ENCODE measurements around the gene PAIP1.
"Not testable (repeated sequence)": the region's sequence is repeated elsewhere in the genome, so short reads cannot be mapped to it uniquely, and the experiment has no call there.

PAIP1 gene, protein sequence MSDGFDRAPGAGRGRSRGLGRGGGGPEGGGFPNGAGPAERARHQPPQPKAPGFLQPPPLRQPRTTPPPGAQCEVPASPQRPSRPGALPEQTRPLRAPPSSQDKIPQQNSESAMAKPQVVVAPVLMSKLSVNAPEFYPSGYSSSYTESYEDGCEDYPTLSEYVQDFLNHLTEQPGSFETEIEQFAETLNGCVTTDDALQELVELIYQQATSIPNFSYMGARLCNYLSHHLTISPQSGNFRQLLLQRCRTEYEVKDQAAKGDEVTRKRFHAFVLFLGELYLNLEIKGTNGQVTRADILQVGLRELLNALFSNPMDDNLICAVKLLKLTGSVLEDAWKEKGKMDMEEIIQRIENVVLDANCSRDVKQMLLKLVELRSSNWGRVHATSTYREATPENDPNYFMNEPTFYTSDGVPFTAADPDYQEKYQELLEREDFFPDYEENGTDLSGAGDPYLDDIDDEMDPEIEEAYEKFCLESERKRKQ

DNA sequence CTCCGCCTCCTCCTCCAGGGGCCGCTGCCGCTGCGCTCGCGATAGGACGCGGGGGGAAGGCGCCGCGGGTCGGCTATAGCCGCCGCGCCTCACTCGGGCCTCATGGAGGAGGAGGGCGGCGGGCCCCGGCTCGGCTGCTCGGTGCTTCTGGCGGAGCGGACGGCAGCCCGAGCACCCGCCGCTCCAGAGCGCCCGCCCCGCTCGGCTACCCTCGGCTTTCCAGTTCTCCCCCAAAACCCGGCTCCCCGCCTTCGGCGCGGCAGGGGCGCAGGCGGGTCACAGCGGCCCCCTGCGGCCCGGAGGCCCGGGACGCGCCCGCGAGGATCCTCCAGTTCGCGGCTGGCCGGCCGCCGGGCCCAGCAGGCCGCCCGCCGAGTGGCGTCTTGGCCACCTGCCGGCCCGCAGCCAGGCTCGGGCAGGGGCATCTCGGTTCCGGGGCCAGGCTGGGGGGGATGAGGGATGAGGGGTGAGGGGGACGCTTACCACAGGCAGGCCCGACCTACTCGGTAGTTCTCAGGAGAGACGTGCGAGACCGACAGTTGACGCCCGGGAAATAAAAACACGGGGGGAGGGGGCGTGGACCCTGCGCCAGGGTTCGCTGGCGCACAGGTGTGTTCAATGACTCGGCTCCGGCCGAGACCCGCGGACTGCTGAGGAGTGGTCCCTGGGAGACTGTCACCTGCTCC, at the start of gene PAIP1:
Gene PAIP1 (minus strand): TSS at position 221 of the 686 bp plus-strand sequence. CDS start 231 bp downstream, outside the sequence.
- peak; percentile 67 for DNase-seq (ENCODE audit: low read depth)
- H3K4me3 ChIP-seq (ENCODE audit: low read depth, low read length), result peak within 1 kb of the TSS; percentile 78

DNA sequence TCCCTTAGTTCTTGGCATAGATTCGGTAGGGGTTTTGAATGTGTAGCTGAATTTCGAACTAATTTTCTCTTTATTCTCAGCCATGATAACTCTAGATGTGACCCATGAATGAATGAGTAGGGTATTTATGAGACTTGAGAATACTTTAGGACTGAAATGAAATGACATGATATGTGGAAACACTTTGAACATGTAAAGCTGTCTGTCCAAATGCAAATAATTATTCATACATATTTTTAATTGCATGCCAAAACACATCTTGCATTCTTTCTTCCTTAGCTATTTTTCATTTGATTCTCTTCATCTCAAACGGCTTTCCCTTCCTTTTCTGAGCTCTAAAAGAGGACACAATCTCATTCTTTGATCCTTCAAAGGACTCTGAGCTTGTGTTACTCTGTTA, 49.5 kb upstream of the PAIP1 start:
- DNase-seq (ENCODE audit: low read depth), result no peak
- no peak overlapping the region for H3K4me3 ChIP-seq (ENCODE audit: low read depth, low read length)

DNA sequence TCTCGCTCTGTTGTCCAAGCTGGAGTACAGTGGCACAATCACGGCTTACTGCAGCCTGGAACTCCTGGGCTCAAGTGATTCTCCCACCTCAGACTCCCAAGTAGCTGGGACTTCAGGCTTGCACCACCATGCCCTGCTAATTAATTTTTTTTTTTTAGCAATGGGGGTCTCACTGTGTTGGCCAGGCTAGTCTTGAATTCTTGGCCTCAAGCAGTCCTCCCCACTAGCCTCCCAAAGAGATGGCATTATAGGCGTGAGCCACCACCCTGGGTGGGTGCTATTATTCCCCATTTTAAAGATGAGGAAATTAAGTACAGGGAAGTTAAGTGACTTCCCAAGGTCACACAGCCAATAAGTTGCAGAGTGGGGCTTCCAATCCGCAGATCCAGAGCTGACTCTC, 47.8 kb upstream of the PAIP1 start:
- H3K4me3 ChIP-seq (ENCODE audit: low read depth, low read length), result no peak overlapping the region
- no peak for DNase-seq (ENCODE audit: low read depth)

- peak overlapping the region; percentile 74 for H3K4me3 ChIP-seq (ENCODE audit: low read depth, low read length)
- DNase-seq (ENCODE audit: low read depth), result no peak
Measured at GRCh38 chr5:43603344-43604217, 46.7 kb upstream of the PAIP1 start.

DNA sequence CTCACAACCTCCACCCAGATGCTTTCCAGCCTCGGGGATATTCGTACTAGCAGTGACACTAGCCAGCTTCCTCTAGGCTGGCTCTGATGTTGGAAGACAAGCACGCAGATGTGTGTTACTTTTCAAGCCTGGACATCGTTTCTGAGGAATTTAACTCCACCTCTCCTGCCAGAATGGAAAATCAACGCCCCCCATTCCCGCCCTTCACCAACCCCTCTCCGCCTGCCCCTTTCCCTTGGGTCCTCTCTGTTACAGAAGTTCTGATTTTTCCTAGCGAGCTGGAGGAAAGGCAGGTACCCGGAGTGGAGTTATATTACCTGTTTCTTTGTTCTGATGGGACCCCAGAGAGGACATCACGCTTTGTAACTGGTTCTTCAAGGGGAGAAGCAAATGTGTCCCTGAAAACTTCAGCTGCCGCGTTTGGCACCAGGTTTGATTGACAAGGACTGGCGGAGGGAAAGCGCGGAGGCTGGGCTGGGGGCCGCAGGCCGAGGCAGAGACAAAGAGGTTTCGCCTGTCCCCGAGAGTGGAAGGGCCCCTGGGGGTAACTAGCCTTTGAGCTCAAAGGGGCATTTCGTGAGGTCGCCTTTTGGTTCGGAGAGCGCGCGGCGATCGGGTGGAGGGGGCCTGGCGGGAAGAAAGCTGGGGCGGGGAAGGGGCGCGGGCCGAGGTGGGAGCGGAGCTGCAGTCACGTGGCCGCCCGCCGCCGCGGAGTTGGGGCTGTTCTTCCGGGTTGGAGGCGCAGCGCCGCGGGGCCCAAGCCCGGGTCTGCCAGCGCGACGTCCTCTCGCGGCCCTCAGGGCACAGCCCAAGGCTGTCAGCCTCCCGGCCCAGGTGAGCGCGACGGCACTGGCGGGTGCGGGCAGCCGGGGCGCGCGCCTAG, 45.8 kb upstream of the PAIP1 start, which contains the start of gene NNT:
Gene NNT (plus strand): TSS at position 720 of the 883 bp plus-strand sequence. CDS start 6,016 bp downstream, outside the sequence.
- H3K4me3 ChIP-seq (ENCODE audit: low read depth, low read length), result peak within 1 kb of the TSS; percentile 74
- DNase-seq (ENCODE audit: low read depth), result no peak

GRCh38 chr5:43601454-43602260, 44.8 kb upstream of the PAIP1 start:
- DNase-seq (ENCODE audit: low read depth), result no peak
- H3K4me3 ChIP-seq (ENCODE audit: low read depth, low read length), result peak overlapping the region; percentile 74

DNA sequence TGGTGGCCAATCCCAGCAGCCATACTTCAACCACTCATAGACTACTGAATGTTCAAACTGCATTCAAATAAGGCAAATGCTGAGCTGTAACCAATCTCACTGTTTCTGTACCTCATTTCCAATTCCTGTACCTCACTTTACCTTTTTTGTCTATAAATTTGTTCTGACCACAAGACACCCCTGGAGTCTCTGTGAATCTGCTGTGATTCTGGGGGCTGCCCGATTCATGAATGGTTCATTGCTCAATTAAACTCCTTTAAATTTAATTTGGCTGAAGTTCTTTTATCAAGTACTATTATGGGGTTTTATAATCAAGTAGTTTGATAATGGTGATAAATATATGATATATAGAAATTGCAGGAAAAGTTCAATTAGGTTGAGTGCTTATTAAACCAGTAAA, 42.0 kb upstream of the PAIP1 start:
- DNase-seq (ENCODE audit: low read depth); H3K4me3 ChIP-seq (ENCODE audit: low read depth, low read length): not testable (repeated sequence)

DNA sequence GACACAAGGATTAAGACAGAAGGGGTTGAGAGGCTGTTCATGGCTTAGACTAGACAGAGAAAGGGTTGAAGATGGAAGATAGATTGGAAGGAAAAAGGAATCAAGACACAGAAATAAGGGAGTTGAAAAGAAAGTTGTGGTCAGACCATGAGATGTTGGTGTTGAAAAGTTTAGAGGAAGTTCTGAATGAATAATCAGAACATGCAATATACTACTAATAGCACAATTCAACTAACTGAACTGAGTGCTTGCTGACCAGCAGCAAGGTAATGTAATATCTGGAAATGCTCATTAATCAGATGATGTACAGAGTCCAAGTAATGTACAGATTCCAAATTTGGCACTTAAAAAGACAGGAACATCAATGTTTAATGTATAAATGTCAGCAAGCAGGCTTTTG, 35.5 kb upstream of the PAIP1 start:
- DNase-seq (ENCODE audit: low read depth), result no peak
- H3K4me3 ChIP-seq (ENCODE audit: low read depth, low read length), result no peak overlapping the region

GRCh38 chr5:43590700-43591099, 33.8 kb upstream of the PAIP1 start:
- H3K4me3 ChIP-seq (ENCODE audit: low read depth, low read length), result no peak overlapping the region
- no peak for DNase-seq (ENCODE audit: low read depth)

GRCh38 chr5:43589310-43589709, 32.4 kb upstream of the PAIP1 start:
- DNase-seq (ENCODE audit: low read depth), result no peak

GRCh38 chr5:43588842-43589241, 32.0 kb upstream of the PAIP1 start:
- DNase-seq (ENCODE audit: low read depth), result no peak
- H3K4me3 ChIP-seq (ENCODE audit: low read depth, low read length), result no peak overlapping the region

More at GRCh38 chr5:43589310-43589709, 32.4 kb upstream of the PAIP1 start:
- no peak overlapping the region for H3K4me3 ChIP-seq (ENCODE audit: low read depth, low read length)

DNA sequence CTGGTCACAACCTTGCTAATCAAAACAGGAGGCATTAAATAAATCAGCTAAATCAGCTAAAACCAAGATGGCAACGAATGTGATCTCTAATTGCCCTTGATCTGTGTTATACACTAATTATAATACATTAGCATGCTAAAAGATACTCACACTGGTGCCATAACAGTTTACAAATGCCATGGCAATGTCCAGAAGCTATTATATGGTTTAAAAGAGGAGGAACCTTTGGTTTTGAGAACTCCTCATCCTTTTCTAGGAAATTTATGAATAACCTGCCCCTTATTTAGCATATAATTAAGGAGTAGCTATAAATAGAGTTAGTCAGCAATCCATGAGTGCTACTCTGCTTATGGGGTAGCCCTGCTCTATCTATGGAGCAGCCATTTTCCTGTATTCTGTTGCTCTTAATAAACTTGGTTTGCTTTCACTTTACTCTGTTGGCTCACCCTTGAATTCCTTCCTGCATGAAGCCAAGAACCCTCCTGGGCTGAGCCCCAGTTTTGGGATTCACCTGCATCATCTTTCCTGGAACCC, 27.4 kb upstream of the PAIP1 start:
- no peak overlapping the region for H3K4me3 ChIP-seq (ENCODE audit: low read depth, low read length)

GRCh38 chr5:43583724-43584123, 26.8 kb upstream of the PAIP1 start:
- DNase-seq (ENCODE audit: low read depth), result no peak
- no peak overlapping the region for H3K4me3 ChIP-seq (ENCODE audit: low read depth, low read length)

More for the DNA sequence above, 27.4 kb upstream of the PAIP1 start:
- no peak for DNase-seq (ENCODE audit: low read depth)

GRCh38 chr5:43582082-43583005, 25.5 kb upstream of the PAIP1 start:
- DNase-seq (ENCODE audit: low read depth), result no peak
- H3K4me3 ChIP-seq (ENCODE audit: low read depth, low read length), result no peak overlapping the region

- no peak for DNase-seq (ENCODE audit: low read depth)
Measured at GRCh38 chr5:43581398-43581797, 24.5 kb upstream of the PAIP1 start.

GRCh38 chr5:43580402-43581210, 23.7 kb upstream of the PAIP1 start:
- DNase-seq (ENCODE audit: low read depth); H3K4me3 ChIP-seq (ENCODE audit: low read depth, low read length): not testable (repeated sequence)

More at GRCh38 chr5:43581398-43581797, 24.5 kb upstream of the PAIP1 start:
- no peak overlapping the region for H3K4me3 ChIP-seq (ENCODE audit: low read depth, low read length)

Data from skeletal muscle cell (primary cell).